ENCODE measurements around the gene GNG14. TPM values are rescaled to one million over a fixed set of nuclear protein-coding genes. Genes with fewer than 3 reads are reported as not detected.

Gene GNG14
- total and polyA plus RNA-seq, 2 donors (not counting 1 experiment from before 2014, with no cell fraction given): not detected

DNA sequence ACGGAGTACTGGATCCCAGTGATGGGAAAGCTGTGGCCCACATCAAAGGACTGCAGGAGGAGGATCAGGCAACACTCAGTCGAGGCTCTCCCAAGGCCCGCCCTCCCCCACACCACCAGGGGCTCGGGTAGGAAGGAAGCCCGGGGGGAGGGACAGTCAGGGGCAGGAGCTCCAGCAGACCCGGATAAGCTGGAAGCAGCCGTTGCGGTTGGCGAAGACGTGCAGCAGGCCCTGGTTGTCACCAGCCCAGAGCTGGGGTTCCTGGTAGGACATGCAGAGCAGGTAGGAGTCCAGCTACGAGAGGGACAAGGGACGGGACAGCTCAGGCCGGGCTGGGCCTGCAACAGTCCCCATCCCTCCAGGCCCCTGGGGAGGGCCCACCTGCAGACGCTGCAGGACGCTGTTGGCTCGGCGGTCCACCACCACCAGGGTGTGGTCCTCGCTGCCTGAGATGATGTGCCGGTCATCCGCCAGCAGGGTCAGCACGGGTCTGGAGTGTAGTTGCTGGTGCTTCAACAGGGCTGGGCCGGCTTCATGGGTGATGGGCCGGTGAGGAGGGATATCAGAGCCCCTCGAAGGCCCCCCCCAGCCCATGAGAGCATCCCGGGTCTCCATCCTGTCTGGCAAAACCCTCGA, 1.9 kb downstream of the GNG14 start:
- H4K20me1 ChIP-seq (ENCODE audit: control insufficient read depth, insufficient read depth, low read length, poor library complexity, severe bottlenecking): no peaks in the 10 kb centered on the region
- Mint-ChIP-seq H3K27ac (no peak overlapping the region), H3K27me3 (no peaks in the 10 kb centered on the region), H3K4me1 (no peaks in the 10 kb centered on the region), H3K4me3 (no peak overlapping the region), H3K9me3 (ENCODE audit: insufficient read depth) (no peaks in the 10 kb centered on the region)
- H3K9ac ChIP-seq (ENCODE audit: low read length): no peak overlapping the region
- DNase-seq: peak; percentile 10
- no peaks in the 10 kb centered on the region for H3K4me1 ChIP-seq (ENCODE audit: control insufficient read depth in 2 of 2, insufficient read depth in 2 of 2, low read length in 2 of 2)
- H3K9me3 ChIP-seq (ENCODE audit: control extremely low read depth in 1 of 3, control insufficient read depth in 2 of 3, insufficient read depth in 1 of 3, low read length in 2 of 3): no peaks in the 10 kb centered on the region
- POLR2A ChIA-PET: no interaction called here
- H3K4me2 ChIP-seq (replicated peaks; ENCODE audit: low read depth, low read length, poor library complexity, severe bottlenecking): no peak overlapping the region
- no peak overlapping the region for H3K27ac ChIP-seq (ENCODE audit: low read length in 2 of 2)
- H2AFZ ChIP-seq (ENCODE audit: insufficient read depth, low read depth, low read length, poor library complexity, severe bottlenecking): no peak overlapping the region
- no peaks in the 10 kb centered on the region for H3K36me3 ChIP-seq (replicated peaks in 1 of 2; ENCODE audit: control extremely low read depth in 1 of 2, control insufficient read depth in 1 of 2, extremely low read depth in 1 of 2, insufficient read depth in 2 of 2, low read length in 1 of 2)
- ATAC-seq (ENCODE audit: low read depth): no peak
- no peaks in the 10 kb centered on the region for H3K27me3 ChIP-seq (replicated peaks in 1 of 4; ENCODE audit: control extremely low read depth in 1 of 4, control insufficient read depth in 3 of 4, insufficient read depth in 4 of 4, low read length in 3 of 4)
- H3K79me2 ChIP-seq (ENCODE audit: control insufficient read depth, insufficient read depth, low read length): no peaks in the 10 kb centered on the region
- intact Hi-C loops (cut with micrococcal nuclease): no loop called here
- TF ChIP-seq, protein P1, sequence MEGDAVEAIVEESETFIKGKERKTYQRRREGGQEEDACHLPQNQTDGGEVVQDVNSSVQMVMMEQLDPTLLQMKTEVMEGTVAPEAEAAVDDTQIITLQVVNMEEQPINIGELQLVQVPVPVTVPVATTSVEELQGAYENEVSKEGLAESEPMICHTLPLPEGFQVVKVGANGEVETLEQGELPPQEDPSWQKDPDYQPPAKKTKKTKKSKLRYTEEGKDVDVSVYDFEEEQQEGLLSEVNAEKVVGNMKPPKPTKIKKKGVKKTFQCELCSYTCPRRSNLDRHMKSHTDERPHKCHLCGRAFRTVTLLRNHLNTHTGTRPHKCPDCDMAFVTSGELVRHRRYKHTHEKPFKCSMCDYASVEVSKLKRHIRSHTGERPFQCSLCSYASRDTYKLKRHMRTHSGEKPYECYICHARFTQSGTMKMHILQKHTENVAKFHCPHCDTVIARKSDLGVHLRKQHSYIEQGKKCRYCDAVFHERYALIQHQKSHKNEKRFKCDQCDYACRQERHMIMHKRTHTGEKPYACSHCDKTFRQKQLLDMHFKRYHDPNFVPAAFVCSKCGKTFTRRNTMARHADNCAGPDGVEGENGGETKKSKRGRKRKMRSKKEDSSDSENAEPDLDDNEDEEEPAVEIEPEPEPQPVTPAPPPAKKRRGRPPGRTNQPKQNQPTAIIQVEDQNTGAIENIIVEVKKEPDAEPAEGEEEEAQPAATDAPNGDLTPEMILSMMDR (IDR thresholded peaks at IDR 0.05): no peak
- TF ChIP-seq EZH2 (IDR thresholded peaks at IDR 0.05; ENCODE audit: borderline replicate concordance, insufficient read depth, low read depth, low read length, poor library complexity, severe bottlenecking): no peak
- H3K4me3 ChIP-seq (ENCODE audit: control extremely low read depth in 1 of 5, extremely low read depth in 1 of 5, insufficient read depth in 1 of 5, low read depth in 2 of 5, low read length in 4 of 5): no peak overlapping the region
- 43% methylated on average over 22 of the region's 26 CpGs for WGBS (ENCODE audit: insufficient coverage)
- CTCF ChIA-PET: interaction anchor here (1.0 kb wide), 1 partner anchor 12 kb away, joined by 4 read pairs; no protein-coding TSS in a partner anchor

DNA sequence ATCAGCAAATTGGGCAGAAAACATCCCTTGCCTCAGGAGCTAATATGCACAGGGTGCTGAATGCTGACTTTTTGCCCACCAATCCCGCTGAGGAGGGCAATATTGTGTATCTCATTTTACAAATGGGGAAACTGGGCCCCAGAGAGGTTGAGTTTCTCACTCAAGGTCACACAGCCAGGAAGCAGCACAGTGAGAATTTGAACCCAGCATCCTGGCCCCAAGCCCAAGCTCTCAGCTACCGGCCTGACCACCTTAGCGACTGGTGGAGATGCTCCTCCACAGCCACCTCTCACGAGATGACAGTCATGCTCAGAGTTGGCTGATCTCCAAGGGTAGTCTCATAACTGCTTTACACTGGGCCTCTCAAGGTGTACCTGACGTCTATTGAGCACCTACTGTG, 5.2 kb downstream of the GNG14 start:
- CTCF ChIA-PET: interaction anchor here (0.5 kb wide), 1 partner anchor 189 kb away, joined by 3 read pairs; no protein-coding TSS in a partner anchor
- Histone ChIP-seq H3K4me3 (ENCODE audit: control extremely low read depth in 1 of 5, extremely low read depth in 1 of 5, insufficient read depth in 1 of 5, low read depth in 2 of 5, low read length in 4 of 5) (no peak overlapping the region), H3K4me1 (ENCODE audit: control insufficient read depth in 2 of 2, insufficient read depth in 2 of 2, low read length in 2 of 2) (peaks cover 13 to 17% of the 10 kb centered on the region in 2 donors), H3K9me3 (ENCODE audit: control extremely low read depth in 1 of 3, control insufficient read depth in 2 of 3, insufficient read depth in 1 of 3, low read length in 2 of 3) (no peaks in the 10 kb centered on the region), H3K9ac (ENCODE audit: low read length) (no peak overlapping the region), H3K79me2 (ENCODE audit: control insufficient read depth, insufficient read depth, low read length) (no peaks in the 10 kb centered on the region), H3K27ac (ENCODE audit: low read length in 2 of 2) (no peak overlapping the region), H3K36me3 (replicated peaks in 1 of 2; ENCODE audit: control extremely low read depth in 1 of 2, control insufficient read depth in 1 of 2, extremely low read depth in 1 of 2, insufficient read depth in 2 of 2, low read length in 1 of 2) (no peaks in the 10 kb centered on the region), H4K20me1 (ENCODE audit: control insufficient read depth, insufficient read depth, low read length, poor library complexity, severe bottlenecking) (no peaks in the 10 kb centered on the region), H3K27me3 (replicated peaks in 1 of 4; ENCODE audit: control extremely low read depth in 1 of 4, control insufficient read depth in 3 of 4, insufficient read depth in 4 of 4, low read length in 3 of 4) (no peaks in the 10 kb centered on the region), H2AFZ (ENCODE audit: insufficient read depth, low read depth, low read length, poor library complexity, severe bottlenecking) (no peak overlapping the region), H3K4me2 (replicated peaks; ENCODE audit: low read depth, low read length, poor library complexity, severe bottlenecking) (no peak overlapping the region)
- no peak for DNase-seq
- WGBS (ENCODE audit: insufficient coverage): 98% methylated on average over 4 of the region's 5 CpGs
- TF ChIP-seq, protein P1 (IDR thresholded peaks at IDR 0.05): no peak
- TF ChIP-seq EZH2 (IDR thresholded peaks at IDR 0.05; ENCODE audit: borderline replicate concordance, insufficient read depth, low read depth, low read length, poor library complexity, severe bottlenecking): no peak
- intact Hi-C loops (cut with micrococcal nuclease): no loop called here
- H3K4me3 Mint-ChIP-seq: no peak overlapping the region
- POLR2A ChIA-PET: interaction anchor here (0.6 kb wide), 1 partner anchor 37 kb away, joined by 3 read pairs; no protein-coding TSS in a partner anchor
- H3K4me1 Mint-ChIP-seq: peaks cover 7% of the 10 kb centered on the region
- ATAC-seq (ENCODE audit: low read depth): no peak
- no peaks in the 10 kb centered on the region for H3K9me3 Mint-ChIP-seq (ENCODE audit: insufficient read depth)
- no peak overlapping the region for H3K27ac Mint-ChIP-seq
- H3K27me3 Mint-ChIP-seq: no peaks in the 10 kb centered on the region

Data from B cell (primary cell).